Neural cell (in vitro differentiated cells): ENCODE results near the gene CELSR1. TPM values are rescaled to one million over a fixed set of nuclear protein-coding genes. Genes with fewer than 3 reads are reported as not detected.

Source experiments
- H2AFZ ChIP-seq: fragments of 200-600, 300-800 bp; sonication (generic), shearing (Covaris generic); 2 replicates; pipeline ENCODE4 v1.6.0; 2014; ENCODE audit warnings: low read depth, mild to moderate bottlenecking, antibody characterized with exemption, low read length, moderate library complexity
- H3F3A ChIP-seq: fragments of 200-600 bp; shearing (Covaris generic); 2 replicates; pipeline ENCODE4 v1.6.1; 2016; ENCODE audit warnings: mild to moderate bottlenecking, moderate library complexity, mixed read lengths, antibody characterized with exemption, low read length; ENCODE audit not compliant: insufficient read depth, poor library complexity, severe bottlenecking
- H3K27ac ChIP-seq: fragments of 200-600, 300-800 bp; sonication (generic), shearing (Covaris generic); 2 replicates; pipeline ENCODE4 v1.5.1; 2014; ENCODE audit warnings: mild to moderate bottlenecking, low read length, moderate library complexity
- H3K27me3 ChIP-seq: fragments of 300-800, 200-600 bp; sonication (generic), shearing (Covaris generic); 2 replicates; pipeline ENCODE4 v1.6.0; 2014; ENCODE audit warnings: mild to moderate bottlenecking, low read depth, low read length, moderate library complexity; ENCODE audit not compliant: insufficient read depth
- H3K36me3 ChIP-seq: fragments of 300-800, 200-600 bp; sonication (generic), shearing (Covaris generic); 2 replicates; pipeline ENCODE4 v1.5.1; 2014; ENCODE audit warnings: mild to moderate bottlenecking, antibody characterized with exemption, low read length, moderate library complexity; ENCODE audit not compliant: insufficient read depth
- H3K4me2 ChIP-seq: fragments of 300-800, 200-600 bp; sonication (generic), shearing (Covaris generic); 2 replicates; pipeline ENCODE4 v1.6.0; 2014; ENCODE audit warnings: mild to moderate bottlenecking, low read length
- H3K4me3 ChIP-seq: fragments of 300-800, 200-600 bp; sonication (generic), shearing (Covaris generic); 2 replicates; pipeline ENCODE4 v1.5.1; 2014; ENCODE audit warnings: mild to moderate bottlenecking, low read length, moderate library complexity
- H3K79me2 ChIP-seq: fragments of 200-600 bp; shearing (Covaris generic); replicated peaks from 2 replicates; pipeline ENCODE4 v1.6.0; 2014; ENCODE audit warnings: mild to moderate bottlenecking, low read length, moderate library complexity; ENCODE audit not compliant: insufficient read depth
- H3K9ac ChIP-seq: fragments of 300-800, 200-600 bp; sonication (generic), shearing (Covaris generic); 2 replicates; pipeline ENCODE4 v1.6.1; 2016; ENCODE audit warnings: mild to moderate bottlenecking, low read length, mixed read lengths
- H3K9me2 ChIP-seq: fragments of 200-600 bp; shearing (Covaris generic); 2 replicates; pipeline ENCODE4 v1.6.1; 2016; ENCODE audit warnings: mild to moderate bottlenecking, low read length, mixed read lengths; ENCODE audit not compliant: insufficient read depth
- H3K9me3 ChIP-seq: fragments of 200-600, 300-800 bp; sonication (generic), shearing (Covaris generic); 2 replicates; pipeline ENCODE4 v1.6.1; 2016; ENCODE audit warnings: mild to moderate bottlenecking, mixed run types, low read length, moderate library complexity, mixed read lengths
- H4K20me1 ChIP-seq: fragments of 200-600 bp; shearing (Covaris generic); 2 replicates; pipeline ENCODE4 v1.6.1; 2016; ENCODE audit warnings: mild to moderate bottlenecking, mixed run types; ENCODE audit not compliant: insufficient read depth
- CTCF ChIP-seq: fragments of 450-650 bp; IDR thresholded peaks from 2 replicates; pipeline ENCODE4 v1.5.1; 2014; ENCODE audit warnings: antibody characterized with exemption, mild to moderate bottlenecking, moderate library complexity; ENCODE audit not compliant: poor library complexity, severe bottlenecking
- EP300 ChIP-seq: fragments of 450-650 bp; conservative IDR thresholded peaks from 2 replicates; pipeline ENCODE4 v1.6.1; 2014; ENCODE audit warnings: antibody characterized with exemption, mild to moderate bottlenecking, moderate library complexity; ENCODE audit not compliant: poor library complexity, severe bottlenecking
- EZH2 ChIP-seq: fragments of 200-600, 300-800 bp; shearing (Covaris generic), sonication (generic); IDR thresholded peaks from 2 replicates; pipeline ENCODE4 v1.6.1; 2014; ENCODE audit warnings: antibody characterized with exemption, low read length, borderline replicate concordance, mild to moderate bottlenecking; ENCODE audit not compliant: insufficient read depth, poor library complexity, severe bottlenecking
- MXI1 ChIP-seq: fragments of 450-650 bp; conservative IDR thresholded peaks from 2 replicates; pipeline ENCODE4 v1.6.1; 2014; ENCODE audit warnings: antibody characterized with exemption, mild to moderate bottlenecking; ENCODE audit not compliant: poor library complexity, severe bottlenecking
- POLR2AphosphoS5 ChIP-seq: IDR thresholded peaks from 2 replicates; pipeline ENCODE4 v1.6.1; 2012
- RAD21 ChIP-seq: fragments of 450-650 bp; conservative IDR thresholded peaks from 2 replicates; pipeline ENCODE4 v1.6.1; 2014; ENCODE audit warnings: antibody characterized with exemption, mild to moderate bottlenecking, moderate library complexity
- REST ChIP-seq: IDR thresholded peaks from 2 replicates; pipeline ENCODE4 v1.6.1; 2012; ENCODE audit warnings: borderline replicate concordance
- SMC3 ChIP-seq: fragments of 450-650 bp; conservative IDR thresholded peaks from 2 replicates; pipeline ENCODE4 v1.6.1; 2014; ENCODE audit warnings: antibody characterized with exemption, mild to moderate bottlenecking, moderate library complexity; ENCODE audit not compliant: poor library complexity
- TAF1 ChIP-seq: IDR thresholded peaks from 2 replicates; pipeline ENCODE4 v1.6.1; 2012; ENCODE audit warnings: low read depth
- polyA plus RNA-seq: library from polyadenylated mRNA; depleted of rRNA; stranded (reverse); fragments of >200 nt; gene quantifications from 2 replicates; pipeline ENCODE4 v1.2.3, GENCODE V29; 2014

The CELSR1 gene
- polyA plus RNA-seq, 1 donor from 2014 or later, result 0.14 TPM

- H3K27me3 ChIP-seq, result peaks cover 9% of the 10 kb centered on the region
- no peak overlapping the region for H3K9ac ChIP-seq
- TF ChIP-seq MXI1, result no peak
- no peak for TF ChIP-seq SMC3
- H3K27ac ChIP-seq, result no peak overlapping the region
- H3F3A ChIP-seq, result no peaks in the 10 kb centered on the region
- no peak overlapping the region for H3K4me2 ChIP-seq
- no peaks in the 10 kb centered on the region for H3K36me3 ChIP-seq
- no peaks in the 10 kb centered on the region for H4K20me1 ChIP-seq
- H3K9me2 ChIP-seq, result no peaks in the 10 kb centered on the region
- peaks cover 7% of the 10 kb centered on the region for H3K79me2 ChIP-seq
- no peak overlapping the region for H3K4me3 ChIP-seq
- H3K9me3 ChIP-seq, result no peaks in the 10 kb centered on the region
- H2AFZ ChIP-seq, result no peak overlapping the region
These were observed 43.6 kb upstream of the CELSR1 start for GRCh38 chr22:46580940-46581537.

- H3K27ac ChIP-seq, result no peak overlapping the region
- no peak overlapping the region for H2AFZ ChIP-seq
- no peaks in the 10 kb centered on the region for H3K9me2 ChIP-seq
- H3F3A ChIP-seq, result no peaks in the 10 kb centered on the region
- peak overlapping the region; percentile 95 for H3K4me3 ChIP-seq
- H3K79me2 ChIP-seq, result peaks cover 7% of the 10 kb centered on the region
- no peaks in the 10 kb centered on the region for H3K9me3 ChIP-seq
- H3K9ac ChIP-seq, result no peak overlapping the region
- H3K4me2 ChIP-seq, result no peak overlapping the region
- no peaks in the 10 kb centered on the region for H3K36me3 ChIP-seq
- H4K20me1 ChIP-seq, result no peaks in the 10 kb centered on the region
- TF ChIP-seq EP300, result no peak
- TF ChIP-seq REST, result no peak
- no peak for TF ChIP-seq RAD21
- TF ChIP-seq TAF1, result no peak
- no peak for TF ChIP-seq EZH2
- no peak for TF ChIP-seq POLR2AphosphoS5
- no peak for TF ChIP-seq SMC3
- no peak for TF ChIP-seq MXI1
- TF ChIP-seq CTCF, result no peak
- peaks cover 14% of the 10 kb centered on the region for H3K27me3 ChIP-seq
These were observed 42.5 kb upstream of the CELSR1 start for GRCh38 chr22:46579751-46580449.
